ENCODE measurements around the gene WDR18. TPM values are rescaled to one million over a fixed set of nuclear protein-coding genes. Genes with fewer than 3 reads are reported as not detected.

Gene WDR18
- total RNA-seq, 1 donor from 2014 or later, result 66.8 TPM

GRCh38 chr19:1035998-1036621, 52.0 kb downstream of the WDR18 start:
- no peaks in the 10 kb centered on the region for H3K27me3 ChIP-seq
- TF ChIP-seq CTCF (IDR thresholded peaks at IDR 0.05), result no peak
- TF ChIP-seq POLR2A (IDR thresholded peaks at IDR 0.05), result no peak
- no peak for TF ChIP-seq POLR2AphosphoS5 (IDR thresholded peaks at IDR 0.05; ENCODE audit: insufficient read depth in 1 of 2, low read depth in 1 of 2)
- H3K36me3 ChIP-seq, result peaks cover 0 to 38% of the 10 kb centered on the region in 2 donors
- H3K4me1 ChIP-seq, result peaks cover 27% of the 10 kb centered on the region
- no peak for DNase-seq (ENCODE audit: extremely low spot score in 2 of 2)
- no peak overlapping the region for H3K27ac ChIP-seq
- intact Hi-C loops (cut with DNase I), result no loop called here
- H3K4me3 ChIP-seq, result no peak overlapping the region
- H3K9me3 ChIP-seq, result no peaks in the 10 kb centered on the region

- peaks cover 36% of the 10 kb centered on the region for H3K4me1 ChIP-seq
- intact Hi-C loops (cut with DNase I), result no loop called here
- no peaks in the 10 kb centered on the region for H3K9me3 ChIP-seq
These were observed 53.5 kb downstream of the WDR18 start for GRCh38 chr19:1037621-1038064.

GRCh38 chr19:1038978-1039645, 55.0 kb downstream of the WDR18 start:
- Histone ChIP-seq H3K4me1 (peaks cover 36% of the 10 kb centered on the region), H3K27ac (no peak overlapping the region), H3K27me3 (no peaks in the 10 kb centered on the region), H3K9me3 (no peaks in the 10 kb centered on the region), H3K36me3 (peaks cover 0 to 19% of the 10 kb centered on the region in 2 donors), H3K4me3 (peak overlapping the region; percentile 51 to 55)
- no peak for DNase-seq (ENCODE audit: extremely low spot score in 2 of 2)
- intact Hi-C loops (cut with DNase I), result no loop called here
- TF ChIP-seq POLR2AphosphoS5 (IDR thresholded peaks at IDR 0.05; ENCODE audit: insufficient read depth in 1 of 2, low read depth in 1 of 2) (no peak), POLR2A (IDR thresholded peaks at IDR 0.05) (no peak), CTCF (IDR thresholded peaks at IDR 0.05) (no peak)

More at GRCh38 chr19:1037621-1038064, 53.5 kb downstream of the WDR18 start:
- no peak overlapping the region for H3K4me3 ChIP-seq
- no peak for DNase-seq (ENCODE audit: extremely low spot score in 2 of 2)
- H3K36me3 ChIP-seq, result peaks cover 0 to 27% of the 10 kb centered on the region in 2 donors
- TF ChIP-seq POLR2AphosphoS5 (IDR thresholded peaks at IDR 0.05; ENCODE audit: insufficient read depth in 1 of 2, low read depth in 1 of 2) (no peak), CTCF (IDR thresholded peaks at IDR 0.05) (no peak), POLR2A (IDR thresholded peaks at IDR 0.05) (no peak)
- H3K27ac ChIP-seq, result no peak overlapping the region
- no peaks in the 10 kb centered on the region for H3K27me3 ChIP-seq

GRCh38 chr19:1039646-1040475, 55.7 kb downstream of the WDR18 start, which contains the start of gene ABCA7:
ABCA7 (plus strand) TSS chr19:1040107; CDS start chr19:1041362, 1,255 bp downstream.
- TF ChIP-seq POLR2AphosphoS5 (IDR thresholded peaks at IDR 0.05; ENCODE audit: insufficient read depth in 1 of 2, low read depth in 1 of 2), result peak; percentile 83 to 96
- TF ChIP-seq CTCF (IDR thresholded peaks at IDR 0.05), result no peak
- TF ChIP-seq POLR2A (IDR thresholded peaks at IDR 0.05), result peak in 1 of 2 donors; percentile 36
- Histone ChIP-seq H3K4me3 (peak within 1 kb of the TSS; percentile 51 to 55), H3K9me3 (no peaks in the 10 kb centered on the region), H3K4me1 (peaks cover 36% of the 10 kb centered on the region), H3K27ac (peak within 1 kb of the TSS; percentile 34), H3K36me3 (peaks cover 0 to 19% of the 10 kb centered on the region in 2 donors), H3K27me3 (no peaks in the 10 kb centered on the region)
- intact Hi-C loops (cut with DNase I), result no loop called here
- no peak for DNase-seq (ENCODE audit: extremely low spot score in 2 of 2)

Data from vagina (tissue), 2 donors.